Measurements from ENCODE around the gene TIGD2.

TIGD2 gene

DNA sequence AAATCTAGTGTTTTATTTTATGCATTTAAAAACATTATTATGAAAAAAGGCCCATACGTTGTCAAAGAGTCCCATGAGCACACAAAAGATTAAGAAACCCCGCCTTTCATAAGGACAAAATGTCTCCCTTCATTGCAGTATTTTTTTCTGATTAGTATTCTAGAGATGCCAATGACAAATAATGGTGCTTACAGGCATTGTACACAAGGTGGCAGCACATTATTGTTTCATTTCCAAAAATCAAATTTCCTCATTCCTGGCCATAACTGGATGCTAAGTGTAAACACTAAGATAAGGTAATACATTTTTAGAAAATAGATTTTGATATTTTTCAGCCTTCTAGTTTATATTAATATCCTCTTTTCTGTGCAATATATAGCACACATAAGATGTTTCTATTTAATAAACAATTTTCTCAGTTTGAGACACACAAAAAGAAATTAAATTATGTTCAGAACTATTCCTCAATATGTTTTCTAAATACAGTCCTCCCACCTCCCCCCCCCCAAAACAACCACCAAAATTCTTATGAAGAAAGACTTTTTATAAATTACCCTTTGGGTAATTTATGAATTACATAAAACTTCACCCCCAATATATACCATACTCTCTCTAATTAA is 47.7 kb downstream of the TIGD2 start:
- H3K4me2 ChIP-seq, result no peak overlapping the region
- no peak overlapping the region for H3K9ac ChIP-seq
- peak overlapping the region; percentile 41 for H2AFZ ChIP-seq (ENCODE audit: low read depth)
- H4K20me1 ChIP-seq (ENCODE audit: insufficient read depth), result no peaks in the 10 kb centered on the region
- no peak overlapping the region for H3K27ac ChIP-seq
- no peak overlapping the region for H3K4me3 ChIP-seq (IDR thresholded peaks at IDR 0.05; ENCODE audit: insufficient read depth, low read depth, low read length)
- H3K36me3 ChIP-seq (ENCODE audit: insufficient read depth), result no peaks in the 10 kb centered on the region
- H3K79me2 ChIP-seq (ENCODE audit: insufficient read depth, low read depth), result no peaks in the 10 kb centered on the region
- TF ChIP-seq, protein P1, sequence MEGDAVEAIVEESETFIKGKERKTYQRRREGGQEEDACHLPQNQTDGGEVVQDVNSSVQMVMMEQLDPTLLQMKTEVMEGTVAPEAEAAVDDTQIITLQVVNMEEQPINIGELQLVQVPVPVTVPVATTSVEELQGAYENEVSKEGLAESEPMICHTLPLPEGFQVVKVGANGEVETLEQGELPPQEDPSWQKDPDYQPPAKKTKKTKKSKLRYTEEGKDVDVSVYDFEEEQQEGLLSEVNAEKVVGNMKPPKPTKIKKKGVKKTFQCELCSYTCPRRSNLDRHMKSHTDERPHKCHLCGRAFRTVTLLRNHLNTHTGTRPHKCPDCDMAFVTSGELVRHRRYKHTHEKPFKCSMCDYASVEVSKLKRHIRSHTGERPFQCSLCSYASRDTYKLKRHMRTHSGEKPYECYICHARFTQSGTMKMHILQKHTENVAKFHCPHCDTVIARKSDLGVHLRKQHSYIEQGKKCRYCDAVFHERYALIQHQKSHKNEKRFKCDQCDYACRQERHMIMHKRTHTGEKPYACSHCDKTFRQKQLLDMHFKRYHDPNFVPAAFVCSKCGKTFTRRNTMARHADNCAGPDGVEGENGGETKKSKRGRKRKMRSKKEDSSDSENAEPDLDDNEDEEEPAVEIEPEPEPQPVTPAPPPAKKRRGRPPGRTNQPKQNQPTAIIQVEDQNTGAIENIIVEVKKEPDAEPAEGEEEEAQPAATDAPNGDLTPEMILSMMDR (conservative IDR thresholded peaks at IDR 0.05; ENCODE audit: low read depth, low read length), result peak; percentile 89
- H3K4me1 ChIP-seq (ENCODE audit: low read depth, poor library complexity, severe bottlenecking), result peaks cover 13% of the 10 kb centered on the region
- no peaks in the 10 kb centered on the region for H3K27me3 ChIP-seq (ENCODE audit: insufficient read depth, low read depth)

DNA sequence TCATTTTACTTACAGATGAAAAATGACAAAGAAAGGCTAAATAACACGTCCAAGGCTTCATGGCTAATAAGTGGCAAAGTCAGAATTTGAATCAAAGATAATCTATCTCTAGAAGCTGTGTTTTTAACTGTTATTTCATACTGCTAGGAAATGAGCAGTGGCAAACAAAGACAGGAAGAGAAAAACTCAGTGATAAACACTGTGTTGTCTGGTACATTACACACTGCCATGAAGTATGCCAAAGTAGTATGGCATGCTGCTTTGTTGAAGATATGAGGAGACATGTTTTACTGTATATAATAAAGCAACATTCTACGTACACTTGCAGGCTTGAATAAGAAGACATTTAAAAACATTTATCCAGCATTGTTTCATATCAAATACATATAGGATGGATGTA is 49.5 kb downstream of the TIGD2 start:
- TF ChIP-seq, protein P1 (conservative IDR thresholded peaks at IDR 0.05; ENCODE audit: low read depth, low read length), result no peak
- Histone ChIP-seq H3K4me1 (ENCODE audit: low read depth, poor library complexity, severe bottlenecking) (peaks cover 13% of the 10 kb centered on the region), H3K36me3 (ENCODE audit: insufficient read depth) (no peaks in the 10 kb centered on the region), H3K79me2 (ENCODE audit: insufficient read depth, low read depth) (no peaks in the 10 kb centered on the region), H3K27me3 (ENCODE audit: insufficient read depth, low read depth) (no peaks in the 10 kb centered on the region), H3K27ac (no peak overlapping the region), H2AFZ (ENCODE audit: low read depth) (no peak overlapping the region), H4K20me1 (ENCODE audit: insufficient read depth) (no peaks in the 10 kb centered on the region), H3K4me3 (IDR thresholded peaks at IDR 0.05; ENCODE audit: insufficient read depth, low read depth, low read length) (no peak overlapping the region), H3K4me2 (no peak overlapping the region), H3K9ac (no peak overlapping the region)

DNA sequence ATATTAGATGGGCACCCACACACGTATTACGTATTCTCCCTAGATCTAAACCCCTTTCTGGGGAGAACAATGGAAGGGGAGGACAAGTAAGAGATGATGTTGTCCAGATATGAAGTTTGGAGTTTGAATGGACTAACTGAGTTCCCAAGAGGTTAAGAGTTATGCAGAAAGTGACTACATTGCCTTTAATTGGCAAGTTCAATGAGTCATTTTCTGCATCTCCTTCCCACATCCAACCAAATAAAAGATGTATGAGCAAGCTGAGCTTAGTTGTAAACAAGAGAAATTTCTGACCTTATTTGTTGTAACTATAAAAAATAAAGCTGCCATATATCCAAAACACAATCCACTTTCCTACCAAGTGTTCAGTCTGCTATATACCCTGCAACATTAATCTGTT is 50.5 kb downstream of the TIGD2 start:
- Histone ChIP-seq H3K36me3 (ENCODE audit: insufficient read depth) (no peaks in the 10 kb centered on the region), H2AFZ (ENCODE audit: low read depth) (no peak overlapping the region), H3K9ac (no peak overlapping the region), H4K20me1 (ENCODE audit: insufficient read depth) (no peaks in the 10 kb centered on the region), H3K27ac (no peak overlapping the region), H3K4me3 (IDR thresholded peaks at IDR 0.05; ENCODE audit: insufficient read depth, low read depth, low read length) (no peak overlapping the region), H3K4me1 (ENCODE audit: low read depth, poor library complexity, severe bottlenecking) (peaks cover 13% of the 10 kb centered on the region), H3K27me3 (ENCODE audit: insufficient read depth, low read depth) (no peaks in the 10 kb centered on the region), H3K4me2 (no peak overlapping the region), H3K79me2 (ENCODE audit: insufficient read depth, low read depth) (no peaks in the 10 kb centered on the region)
- TF ChIP-seq, protein P1 (conservative IDR thresholded peaks at IDR 0.05; ENCODE audit: low read depth, low read length), result no peak

DNA sequence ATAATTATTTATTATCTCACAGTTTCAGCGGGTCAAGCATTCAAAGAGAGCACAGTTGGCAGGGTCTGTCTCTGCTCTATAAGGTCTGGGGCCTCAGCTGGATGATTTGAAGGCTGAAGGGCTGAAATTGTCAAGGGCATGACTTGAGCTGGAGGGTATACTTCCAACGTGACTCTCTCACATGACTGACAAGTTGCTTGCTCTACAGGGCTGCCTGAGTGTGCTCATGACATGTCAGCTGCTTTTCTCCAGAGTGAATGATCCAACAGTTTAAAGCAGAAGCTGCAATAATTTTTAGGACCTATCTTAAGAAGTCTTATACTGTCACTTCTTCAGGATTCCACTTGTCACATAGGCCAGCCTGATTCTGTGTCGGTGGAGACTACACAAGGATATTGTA is 51.2 kb downstream of the TIGD2 start:
- Histone ChIP-seq H2AFZ (ENCODE audit: low read depth) (no peak overlapping the region), H3K27me3 (ENCODE audit: insufficient read depth, low read depth) (no peaks in the 10 kb centered on the region), H3K4me3 (IDR thresholded peaks at IDR 0.05; ENCODE audit: insufficient read depth, low read depth, low read length) (no peak overlapping the region), H3K4me1 (ENCODE audit: low read depth, poor library complexity, severe bottlenecking) (peaks cover 13% of the 10 kb centered on the region), H3K9ac (no peak overlapping the region), H4K20me1 (ENCODE audit: insufficient read depth) (no peaks in the 10 kb centered on the region), H3K36me3 (ENCODE audit: insufficient read depth) (no peaks in the 10 kb centered on the region), H3K4me2 (no peak overlapping the region), H3K27ac (no peak overlapping the region), H3K79me2 (ENCODE audit: insufficient read depth, low read depth) (no peaks in the 10 kb centered on the region)
- TF ChIP-seq, protein P1 (conservative IDR thresholded peaks at IDR 0.05; ENCODE audit: low read depth, low read length), result no peak

Data from KMS-11 (cell line).